Ascending aorta (tissue), 2 donors: ENCODE results near the gene KAZN. TPM values are rescaled to one million over a fixed set of nuclear protein-coding genes. Genes with fewer than 3 reads are reported as not detected.

Experiments
- DNase-seq, 2 donors: peaks; one replicate each; pipeline ENCODE4 v3.0.0-alpha.2; 2019; ENCODE audit warnings: low spot score in 2 of 2
- H3K27ac ChIP-seq, 2 donors: fragments of 200-600 bp; sonication (generic); one replicate each; pipeline ENCODE4 v1.5.1; 2016 to 2017; ENCODE audit warnings: mild to moderate bottlenecking in 1 of 2
- H3K27me3 ChIP-seq: fragments of 200-600 bp; sonication (generic); one replicate; pipeline ENCODE4 v1.5.1; 2017
- H3K36me3 ChIP-seq, 2 donors: fragments of 200-600 bp; sonication (generic); one replicate each; pipeline ENCODE4 v1.5.1; 2016
- H3K4me1 ChIP-seq, 2 donors: fragments of 200-600 bp; sonication (generic); one replicate each; pipeline ENCODE4 v1.5.1; 2016 to 2017; ENCODE audit warnings: mild to moderate bottlenecking in 1 of 2
- H3K4me3 ChIP-seq, 2 donors: fragments of 200-600 bp; sonication (generic); one replicate each; pipeline ENCODE4 v1.5.1; 2016 to 2017; ENCODE audit warnings: mild to moderate bottlenecking in 1 of 2
- H3K9me3 ChIP-seq, 2 donors: fragments of 200-600 bp; sonication (generic); one replicate each; pipeline ENCODE4 v1.5.1; 2016
- CTCF ChIP-seq, 3 experiments: fragments of 200-600 bp in 2 of 3; fragments of 450-650 bp in 1 of 3; sonication (generic) in 2 of 3; IDR thresholded peaks; one replicate each; pipeline ENCODE4 v1.5.1; 2016 to 2019; ENCODE audit warnings: antibody characterized with exemption in 3 of 3, mild to moderate bottlenecking in 1 of 3, moderate library complexity in 1 of 3
- intact Hi-C: fragments of 100-400 bp; cut with DNase I; formaldehyde crosslinking; loops from one replicate; pipeline ENCODE4 v1.15.1; 2023
- total RNA-seq: library from RNA; depleted of rRNA; stranded (reverse); fragments of >200 nt; gene quantifications from one replicate; pipeline ENCODE4 v1.1.0, GENCODE V29; 2016

The KAZN gene
- total RNA-seq, 1 donor from 2014 or later = 58.5 TPM

- DNase-seq = no peak
- H3K27ac ChIP-seq = no peak overlapping the region
- H3K4me1 ChIP-seq = no peaks in the 10 kb centered on the region
- no peaks in the 10 kb centered on the region for H3K9me3 ChIP-seq
- no peak overlapping the region for H3K4me3 ChIP-seq
- no peak for TF ChIP-seq CTCF (IDR thresholded peaks at IDR 0.05)
- intact Hi-C loops = no loop called here
- H3K36me3 ChIP-seq = no peaks in the 10 kb centered on the region
- H3K27me3 ChIP-seq = no peaks in the 10 kb centered on the region
Measured at GRCh38 chr1:15137809-15138208, 539.3 kb downstream of the KAZN start.

GRCh38 chr1:15139654-15140350 is 541.3 kb downstream of the KAZN start:
- no peak overlapping the region for H3K27ac ChIP-seq
- H3K27me3 ChIP-seq = no peaks in the 10 kb centered on the region
- H3K36me3 ChIP-seq = no peaks in the 10 kb centered on the region
- no peak for DNase-seq
- H3K4me1 ChIP-seq = no peaks in the 10 kb centered on the region
- no peak for TF ChIP-seq CTCF (IDR thresholded peaks at IDR 0.05)
- intact Hi-C loops = no loop called here
- no peak overlapping the region for H3K4me3 ChIP-seq
- no peaks in the 10 kb centered on the region for H3K9me3 ChIP-seq

- no peak for DNase-seq
- TF ChIP-seq CTCF (IDR thresholded peaks at IDR 0.05) = no peak
- H3K36me3 ChIP-seq = no peaks in the 10 kb centered on the region
- intact Hi-C loops = no loop called here
- H3K27ac ChIP-seq = no peak overlapping the region
- H3K4me3 ChIP-seq = no peak overlapping the region
- H3K9me3 ChIP-seq = no peaks in the 10 kb centered on the region
- H3K27me3 ChIP-seq = no peaks in the 10 kb centered on the region
- peaks cover 0 to 2% of the 10 kb centered on the region in 2 donors for H3K4me1 ChIP-seq
Measured at GRCh38 chr1:15141935-15142539, 543.6 kb downstream of the KAZN start.

GRCh38 chr1:15145327-15145726 is 546.8 kb downstream of the KAZN start:
- no peak overlapping the region for H3K4me3 ChIP-seq
- TF ChIP-seq CTCF (IDR thresholded peaks at IDR 0.05) = no peak
- H3K36me3 ChIP-seq = no peaks in the 10 kb centered on the region
- no peaks in the 10 kb centered on the region for H3K9me3 ChIP-seq
- no peaks in the 10 kb centered on the region for H3K27me3 ChIP-seq
- no peak for DNase-seq
- H3K4me1 ChIP-seq = peaks cover 0 to 2% of the 10 kb centered on the region in 2 donors
- intact Hi-C loops = no loop called here
- H3K27ac ChIP-seq = no peak overlapping the region

GRCh38 chr1:15146142-15146680 is 547.7 kb downstream of the KAZN start:
- intact Hi-C loops = no loop called here
- Histone ChIP-seq H3K27ac (no peak overlapping the region), H3K4me1 (peaks cover 0 to 2% of the 10 kb centered on the region in 2 donors), H3K27me3 (no peaks in the 10 kb centered on the region), H3K9me3 (no peaks in the 10 kb centered on the region), H3K36me3 (no peaks in the 10 kb centered on the region), H3K4me3 (no peak overlapping the region)
- no peak for DNase-seq
- no peak for TF ChIP-seq CTCF (IDR thresholded peaks at IDR 0.05)
